GM20000 (cell line): ENCODE data around the gene COX8C.
"Not testable (repeated sequence)": the region's sequence is repeated elsewhere in the genome, so short reads cannot be mapped to it uniquely, and the experiment has no call there.

ENCODE experiments used
- DNase-seq: peaks from one replicate; pipeline ENCODE4 v3.0.0; 2012; ENCODE audit warnings: low spot score
- TF ChIP-seq, protein P1 (sequence below): IDR thresholded peaks from 2 replicates; pipeline ENCODE4 v1.5.1; 2012; ENCODE audit warnings: mild to moderate bottlenecking, control low read depth; ENCODE audit errors: extremely low read depth, missing control alignments

COX8C gene

DNA sequence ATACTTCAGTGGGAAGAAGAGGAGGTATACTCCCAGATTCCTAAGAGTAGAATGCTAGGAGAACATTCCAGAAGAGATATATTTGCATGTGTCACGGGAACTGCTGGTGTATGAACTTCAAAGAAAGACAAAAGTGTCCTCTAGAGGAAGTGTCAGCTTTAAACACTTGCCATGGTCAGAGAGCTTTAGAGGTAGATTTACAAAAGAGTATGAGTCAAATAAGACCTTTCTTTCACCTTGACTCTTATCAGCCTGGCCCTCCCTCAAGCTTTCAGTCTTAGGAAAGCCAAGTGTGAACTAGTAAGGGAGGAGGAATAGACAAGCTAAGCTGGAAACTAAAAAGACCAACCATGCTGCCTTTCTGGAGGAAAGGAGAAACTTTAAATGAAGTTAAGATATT is 34.7 kb downstream of the COX8C start:
- TF ChIP-seq, protein P1, sequence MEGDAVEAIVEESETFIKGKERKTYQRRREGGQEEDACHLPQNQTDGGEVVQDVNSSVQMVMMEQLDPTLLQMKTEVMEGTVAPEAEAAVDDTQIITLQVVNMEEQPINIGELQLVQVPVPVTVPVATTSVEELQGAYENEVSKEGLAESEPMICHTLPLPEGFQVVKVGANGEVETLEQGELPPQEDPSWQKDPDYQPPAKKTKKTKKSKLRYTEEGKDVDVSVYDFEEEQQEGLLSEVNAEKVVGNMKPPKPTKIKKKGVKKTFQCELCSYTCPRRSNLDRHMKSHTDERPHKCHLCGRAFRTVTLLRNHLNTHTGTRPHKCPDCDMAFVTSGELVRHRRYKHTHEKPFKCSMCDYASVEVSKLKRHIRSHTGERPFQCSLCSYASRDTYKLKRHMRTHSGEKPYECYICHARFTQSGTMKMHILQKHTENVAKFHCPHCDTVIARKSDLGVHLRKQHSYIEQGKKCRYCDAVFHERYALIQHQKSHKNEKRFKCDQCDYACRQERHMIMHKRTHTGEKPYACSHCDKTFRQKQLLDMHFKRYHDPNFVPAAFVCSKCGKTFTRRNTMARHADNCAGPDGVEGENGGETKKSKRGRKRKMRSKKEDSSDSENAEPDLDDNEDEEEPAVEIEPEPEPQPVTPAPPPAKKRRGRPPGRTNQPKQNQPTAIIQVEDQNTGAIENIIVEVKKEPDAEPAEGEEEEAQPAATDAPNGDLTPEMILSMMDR, result no peak

DNA sequence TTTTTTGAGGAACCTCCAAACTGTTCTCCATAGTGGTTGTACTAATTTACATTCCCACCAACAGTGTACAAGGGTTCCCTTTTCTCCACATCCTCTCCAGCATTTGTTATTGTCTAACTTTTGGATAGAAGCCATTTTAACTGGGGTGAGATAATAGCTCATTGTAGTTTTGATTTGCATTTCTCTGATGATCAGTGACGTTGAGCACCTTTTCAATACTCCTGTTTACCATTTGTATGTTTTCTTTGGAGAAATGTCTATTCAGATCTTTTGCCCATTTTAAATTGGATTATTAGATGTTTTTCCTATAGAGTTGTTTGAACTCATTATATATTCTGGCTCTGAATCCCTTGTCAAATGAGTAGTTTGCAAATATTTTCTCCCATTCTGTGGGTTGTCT is 37.3 kb downstream of the COX8C start:
- not testable (repeated sequence) for DNase-seq

More for the DNA sequence above, 34.7 kb downstream of the COX8C start:
- peak; percentile 22 for DNase-seq

DNA sequence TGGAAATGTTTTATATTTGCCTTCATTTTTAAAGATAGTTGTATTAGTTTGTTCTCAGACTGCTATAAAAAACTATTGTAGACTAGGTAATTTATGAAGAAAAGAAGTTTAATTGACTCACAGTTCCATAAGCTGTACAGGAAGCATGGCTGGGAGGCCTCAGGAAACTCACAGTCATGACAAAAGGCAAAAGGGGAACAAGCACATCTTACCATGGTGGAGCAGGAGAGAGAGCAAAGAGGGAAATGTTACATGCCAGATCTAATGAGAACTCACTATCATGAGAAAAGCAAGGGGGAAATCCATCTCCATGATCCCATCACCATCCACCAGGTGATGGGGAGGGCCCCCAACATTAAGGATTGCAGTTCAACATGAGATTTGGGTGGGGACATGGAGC is 48.2 kb downstream of the COX8C start:
- no peak for DNase-seq
- TF ChIP-seq, protein P1, result no peak

DNA sequence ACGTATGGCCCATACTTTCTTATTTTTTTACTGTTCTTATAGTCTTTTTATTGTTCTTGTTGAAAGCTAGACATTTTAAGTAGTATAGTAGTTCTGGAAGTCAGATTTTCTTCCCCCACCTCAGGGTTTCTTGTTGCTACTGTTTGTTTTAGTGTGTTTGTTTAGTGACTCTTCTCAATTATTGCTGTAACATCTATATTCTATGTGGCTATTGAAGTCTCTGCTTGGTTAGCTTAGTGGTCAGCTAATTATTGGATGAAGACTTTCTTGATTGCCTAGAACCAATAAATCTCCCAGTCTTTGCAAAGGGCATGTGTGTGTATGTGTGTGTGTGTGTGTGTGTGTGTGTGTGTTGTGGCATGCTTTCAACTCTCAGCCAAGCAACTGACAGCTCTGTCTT is 49.5 kb downstream of the COX8C start:
- DNase-seq, result no peak
- TF ChIP-seq, protein P1, result no peak
